ENCODE measurements around the gene FBXO24. TPM values are rescaled to one million over a fixed set of nuclear protein-coding genes. Genes with fewer than 3 reads are reported as not detected.
"Not testable (repeated sequence)": the region's sequence is repeated elsewhere in the genome, so short reads cannot be mapped to it uniquely, and the experiment has no call there.

The FBXO24 gene, protein sequence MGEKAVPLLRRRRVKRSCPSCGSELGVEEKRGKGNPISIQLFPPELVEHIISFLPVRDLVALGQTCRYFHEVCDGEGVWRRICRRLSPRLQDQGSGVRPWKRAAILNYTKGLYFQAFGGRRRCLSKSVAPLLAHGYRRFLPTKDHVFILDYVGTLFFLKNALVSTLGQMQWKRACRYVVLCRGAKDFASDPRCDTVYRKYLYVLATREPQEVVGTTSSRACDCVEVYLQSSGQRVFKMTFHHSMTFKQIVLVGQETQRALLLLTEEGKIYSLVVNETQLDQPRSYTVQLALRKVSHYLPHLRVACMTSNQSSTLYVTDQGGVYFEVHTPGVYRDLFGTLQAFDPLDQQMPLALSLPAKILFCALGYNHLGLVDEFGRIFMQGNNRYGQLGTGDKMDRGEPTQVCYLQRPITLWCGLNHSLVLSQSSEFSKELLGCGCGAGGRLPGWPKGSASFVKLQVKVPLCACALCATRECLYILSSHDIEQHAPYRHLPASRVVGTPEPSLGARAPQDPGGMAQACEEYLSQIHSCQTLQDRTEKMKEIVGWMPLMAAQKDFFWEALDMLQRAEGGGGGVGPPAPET
- total RNA-seq, result 1.0 TPM

DNA sequence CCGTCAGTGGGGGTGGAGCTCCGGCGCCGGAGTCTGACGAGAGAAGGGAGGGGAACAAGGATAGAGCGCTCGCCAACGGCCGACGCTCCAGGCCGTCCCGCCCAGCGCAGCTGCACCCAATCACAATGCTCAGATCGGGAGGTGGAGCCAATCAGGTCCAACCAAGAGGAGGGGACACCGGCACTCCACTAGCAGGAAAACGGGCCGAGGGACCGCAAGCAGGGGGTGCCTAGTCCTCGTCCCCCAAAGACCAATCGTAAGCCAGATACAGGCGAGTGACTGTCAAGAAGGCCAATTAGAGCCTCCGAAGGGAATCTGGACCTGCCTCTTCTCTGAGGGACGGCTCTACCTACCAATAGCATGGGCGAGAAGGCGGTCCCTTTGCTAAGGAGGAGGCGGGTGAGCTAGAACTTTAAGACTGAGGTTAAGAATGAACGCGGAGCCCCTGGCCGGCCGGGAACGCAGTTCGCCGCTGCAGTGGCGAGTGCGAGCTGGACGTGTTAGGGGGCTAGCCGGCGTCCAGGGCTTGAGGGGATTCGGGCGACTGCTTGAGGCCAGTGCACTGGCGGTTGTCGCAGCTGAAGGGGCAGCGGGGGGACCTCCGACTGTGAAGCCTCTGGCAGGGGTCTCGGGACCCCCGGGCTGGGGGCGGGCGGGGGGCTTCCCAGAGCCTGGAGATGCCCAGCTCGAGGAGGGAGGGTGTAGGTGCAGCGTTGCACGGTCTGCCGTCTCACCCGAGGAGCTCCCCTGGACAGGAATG, at the start of gene FBXO24:
FBXO24 (plus strand) TSS at position 63 of the 760 bp plus-strand sequence; CDS start at position 361, 298 bp downstream.
- ATAC-seq (peak; percentile 87), DNase-seq (ENCODE audit: low spot score) (peak; percentile 100)

DNA sequence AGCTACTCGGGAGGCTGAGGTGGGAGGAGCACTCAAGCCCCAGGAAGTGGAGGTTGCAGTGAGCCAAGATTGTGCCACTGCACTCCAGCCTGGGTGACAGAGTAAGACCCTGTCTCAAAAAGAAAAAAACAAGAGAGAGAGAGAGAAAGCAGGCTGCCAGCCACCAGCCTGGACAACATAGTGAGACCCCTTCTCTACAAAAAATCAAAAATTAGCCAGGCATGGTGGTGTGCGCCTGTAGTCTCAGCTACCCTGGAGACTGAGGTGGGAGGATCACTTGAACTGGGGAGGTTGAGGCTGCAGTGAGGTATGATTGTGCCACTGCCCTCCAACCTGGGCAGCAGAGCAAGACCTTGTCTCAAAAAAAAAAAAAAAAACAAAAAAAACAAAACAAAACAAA, 49.4 kb upstream of the FBXO24 start:
- DNase-seq (ENCODE audit: low spot score); ATAC-seq: not testable (repeated sequence)

DNA sequence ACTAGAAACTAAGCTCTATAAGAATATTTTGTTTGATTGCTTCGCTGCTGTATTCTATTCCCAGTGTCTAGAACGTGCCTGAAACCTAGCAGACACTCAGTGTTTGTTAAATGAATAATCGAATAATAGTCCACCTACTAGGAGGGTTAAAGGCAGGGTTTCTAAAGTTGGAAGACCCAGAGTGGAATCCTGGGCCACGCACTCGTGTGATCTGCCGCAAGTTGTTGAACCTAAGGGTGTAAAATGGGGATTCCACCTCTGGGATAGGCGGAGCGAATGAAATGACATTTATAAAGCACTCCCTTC, 47.8 kb upstream of the FBXO24 start:
- no peak for ATAC-seq
- DNase-seq (ENCODE audit: low spot score), result no peak

DNA sequence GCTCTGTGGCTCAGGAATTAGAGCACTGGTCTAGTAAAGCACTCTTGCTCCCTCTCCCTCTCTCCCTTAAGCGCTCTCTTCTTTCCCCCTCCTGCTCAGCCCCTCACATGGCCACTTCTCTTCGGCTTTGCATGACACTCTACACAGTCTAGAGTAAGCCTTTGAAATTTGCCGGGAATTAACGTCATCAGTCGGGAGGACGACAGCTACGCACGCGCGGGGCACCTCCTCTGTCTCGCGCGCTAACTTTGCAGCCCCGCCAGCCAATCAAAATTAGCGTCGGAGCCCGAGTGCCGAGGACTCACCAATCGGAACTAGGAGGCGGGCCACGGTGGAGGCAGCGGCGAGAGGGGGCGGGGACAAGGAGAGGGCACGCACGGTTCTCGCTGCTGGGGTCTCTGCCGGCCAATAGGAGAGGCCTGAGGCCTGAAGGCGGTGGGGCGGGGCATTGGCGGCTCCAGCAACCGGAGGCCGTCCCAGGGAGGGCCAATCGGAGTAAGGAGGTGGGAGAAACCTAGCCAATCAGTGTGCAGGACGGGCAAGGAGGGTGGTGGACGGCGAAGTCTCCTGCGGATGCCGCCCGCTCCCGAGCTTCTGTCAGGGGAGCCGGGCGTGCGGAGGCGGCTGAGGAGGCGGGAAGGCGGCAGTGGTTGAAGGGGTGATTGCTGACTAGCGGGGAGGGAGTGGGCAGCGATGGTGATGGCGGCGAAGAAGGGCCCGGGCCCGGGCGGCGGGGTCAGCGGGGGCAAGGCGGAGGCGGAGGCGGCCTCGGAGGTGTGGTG, 47.3 kb upstream of the FBXO24 start, which contains the start of gene AGFG2:
AGFG2 (plus strand) TSS at position 550 of the 782 bp plus-strand sequence; CDS start at position 694, 144 bp downstream.
- DNase-seq (ENCODE audit: low spot score), result peak; percentile 100

DNA sequence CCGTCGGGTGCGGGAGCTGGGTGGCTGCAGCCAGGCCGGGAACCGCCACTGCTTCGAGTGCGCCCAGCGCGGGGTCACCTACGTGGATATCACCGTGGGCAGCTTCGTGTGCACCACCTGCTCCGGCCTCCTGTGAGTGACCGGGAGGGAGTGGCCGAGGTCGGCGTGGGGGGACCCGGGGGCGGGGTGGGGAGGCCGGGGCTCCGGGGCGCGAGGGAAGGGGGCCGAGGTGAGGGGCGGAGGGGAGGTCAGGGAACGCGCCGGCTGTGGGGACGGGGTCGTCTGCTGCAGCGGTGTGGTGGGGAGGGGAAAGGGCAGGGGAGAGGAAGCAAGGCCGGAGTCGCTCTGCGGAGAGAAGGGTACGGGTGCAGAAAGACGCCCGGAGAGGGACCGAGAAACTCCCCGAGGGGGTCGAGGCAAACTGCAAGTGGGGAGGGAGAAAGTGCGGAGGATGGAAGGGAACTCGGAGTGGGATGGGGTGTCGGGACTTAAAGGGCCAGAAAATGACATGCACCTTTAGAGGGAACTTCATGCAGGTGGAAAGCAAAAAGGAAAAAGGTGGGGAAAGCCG, 46.6 kb upstream of the FBXO24 start:
- DNase-seq (ENCODE audit: low spot score) (no peak), ATAC-seq (peak; percentile 0)

More for the DNA sequence above, 47.3 kb upstream of the FBXO24 start, which contains the start of gene AGFG2:
- ATAC-seq, result peak; percentile 86

DNA sequence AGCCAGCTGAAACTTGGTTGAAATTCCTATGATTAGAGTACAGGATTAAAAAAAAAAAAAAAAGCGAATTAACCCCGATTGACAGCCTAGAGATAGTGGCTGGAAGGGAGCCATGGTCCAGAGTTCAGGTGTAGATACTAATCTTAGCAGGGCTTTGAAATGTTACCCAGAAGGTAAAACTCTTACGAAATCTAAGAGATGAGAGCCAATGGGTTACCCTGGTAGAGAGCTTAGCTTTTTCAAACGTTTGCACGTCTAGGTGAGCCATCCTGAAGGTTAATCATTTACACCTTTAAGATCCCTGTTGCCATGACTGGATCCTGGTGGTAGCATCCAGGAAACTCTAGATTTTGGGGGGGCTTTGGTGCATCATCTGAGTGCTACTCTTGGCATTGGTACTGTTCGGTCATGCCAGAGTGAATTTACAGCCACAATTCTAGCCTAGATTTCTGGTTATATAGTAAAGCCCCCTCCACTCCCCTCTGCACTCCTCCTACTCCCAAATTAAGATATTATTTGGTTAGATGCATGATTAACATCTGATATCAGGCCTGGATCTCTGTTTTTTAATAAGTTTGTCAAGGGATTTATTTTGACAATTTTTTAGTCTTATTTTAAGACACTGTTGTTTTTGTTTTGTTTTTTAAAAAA, 45.9 kb upstream of the FBXO24 start:
- DNase-seq (ENCODE audit: low spot score) (peak; percentile 88), ATAC-seq (peak; percentile 43)

DNA sequence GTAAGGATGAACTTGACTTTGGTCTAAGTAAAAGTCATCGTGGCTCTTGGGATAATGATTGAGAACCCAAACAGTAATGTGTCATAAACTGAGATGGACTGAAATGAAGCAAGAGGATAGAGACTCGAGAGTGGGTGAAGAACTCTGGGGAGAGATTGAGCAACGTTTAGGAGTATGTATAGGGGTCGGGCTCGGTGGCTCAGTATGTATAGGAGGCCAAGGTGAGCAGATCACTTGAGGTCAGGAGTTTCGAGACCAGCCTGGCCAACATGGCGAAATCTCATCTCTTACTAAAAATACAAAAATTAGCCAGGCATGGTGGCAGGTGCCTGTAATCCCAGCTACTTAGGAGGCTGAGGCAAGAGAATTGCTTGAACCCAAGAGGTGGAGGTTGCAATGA, 44.8 kb upstream of the FBXO24 start:
- ATAC-seq; DNase-seq (ENCODE audit: low spot score): not testable (repeated sequence)

DNA sequence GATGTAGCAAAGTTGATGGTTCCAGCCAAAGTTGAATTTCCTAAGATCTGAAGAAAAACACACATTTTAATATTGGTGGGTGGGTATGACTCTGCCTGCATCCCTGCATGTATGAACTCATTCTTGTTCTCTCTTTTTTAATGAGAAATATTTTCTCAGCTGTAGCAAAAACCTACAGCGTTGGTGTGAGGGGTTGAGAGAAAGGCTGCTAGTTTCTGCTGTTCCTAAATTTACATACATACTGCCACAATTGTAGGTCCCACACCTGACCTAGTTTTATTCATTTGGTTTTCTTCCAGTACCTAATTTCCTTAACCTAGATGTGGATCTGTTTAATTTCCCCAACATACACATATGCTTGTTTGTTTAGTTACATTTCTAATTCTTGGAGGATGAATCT, 42.5 kb upstream of the FBXO24 start:
- ATAC-seq (no peak), DNase-seq (ENCODE audit: low spot score) (no peak)

DNA sequence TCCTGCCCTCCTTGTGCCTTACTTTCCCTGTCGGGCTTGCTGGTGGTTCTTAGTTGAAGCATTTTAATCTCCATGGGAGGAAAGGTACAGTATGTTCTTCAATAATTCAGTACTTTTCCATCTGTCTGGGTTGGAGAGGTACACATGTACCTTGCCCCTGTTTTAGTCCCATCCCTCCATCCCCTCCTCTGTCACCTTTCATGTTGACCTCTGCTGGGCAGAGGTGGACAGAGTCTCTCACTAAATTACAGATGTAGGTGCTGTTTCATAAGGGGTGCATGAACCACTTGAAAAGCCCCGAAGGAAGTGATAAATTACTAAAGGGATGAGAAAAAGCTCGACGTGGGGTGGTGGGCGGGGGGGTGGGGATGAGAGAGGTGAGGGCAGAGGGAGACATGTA, 41.7 kb upstream of the FBXO24 start:
- DNase-seq (ENCODE audit: low spot score), result no peak
- ATAC-seq, result peak; percentile 40

DNA sequence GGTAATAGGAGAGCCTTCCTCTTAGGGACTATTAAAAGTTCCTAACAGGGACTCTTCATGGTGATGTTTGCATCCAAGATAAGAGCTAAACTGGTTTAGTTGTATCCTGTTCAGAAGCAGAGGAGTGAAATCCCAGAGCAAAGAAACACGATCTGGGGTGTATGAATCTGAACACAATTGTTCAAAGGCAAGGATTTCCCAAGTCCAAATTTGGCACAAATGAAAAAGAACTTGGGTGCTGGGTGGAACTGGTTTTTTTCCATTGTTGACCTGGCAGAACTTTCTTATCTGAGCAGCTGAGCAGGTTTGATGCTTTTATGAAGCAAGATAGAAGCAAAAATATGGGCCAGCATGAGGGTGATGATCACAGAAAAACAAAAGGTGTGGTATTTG, 41.2 kb upstream of the FBXO24 start:
- ATAC-seq (peak; percentile 24), DNase-seq (ENCODE audit: low spot score) (no peak)

DNA sequence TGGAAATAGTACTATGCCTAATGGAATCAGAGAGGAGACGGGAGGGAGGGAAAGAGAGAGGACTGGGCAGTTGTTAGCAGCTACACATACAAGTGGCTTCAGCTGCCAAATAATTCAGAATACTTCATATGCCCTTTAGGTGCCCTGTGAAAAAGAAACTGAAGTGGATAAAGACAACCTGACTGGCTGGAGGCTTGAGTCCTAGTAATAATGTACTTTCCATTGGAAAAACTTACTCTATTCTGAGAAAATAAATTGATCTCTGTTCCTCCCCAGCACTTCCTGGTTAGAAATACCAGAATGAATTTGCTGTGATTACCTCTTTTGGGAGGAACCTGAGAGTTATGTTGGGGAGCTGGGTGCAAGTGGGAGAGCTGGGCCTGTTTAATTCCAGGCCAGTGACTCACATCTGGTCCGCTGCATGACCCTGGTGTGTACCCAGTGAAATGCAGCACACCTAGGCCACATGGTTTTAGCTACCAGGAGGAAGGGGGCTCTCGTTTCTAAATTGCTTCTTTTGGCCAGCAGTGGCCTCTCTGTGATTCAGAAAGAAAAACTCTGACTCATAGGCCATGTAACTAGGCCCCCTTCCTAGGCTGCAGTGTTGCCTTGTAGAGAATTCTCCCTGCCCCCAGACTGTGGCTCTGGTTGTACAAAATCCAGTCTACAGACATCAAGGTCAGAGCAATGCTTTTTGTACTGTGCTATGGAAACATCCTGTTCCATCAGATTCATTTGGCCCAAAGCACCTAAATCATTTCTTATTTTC, 40.6 kb upstream of the FBXO24 start:
- ATAC-seq (peak; percentile 47), DNase-seq (ENCODE audit: low spot score) (no peak)

DNA sequence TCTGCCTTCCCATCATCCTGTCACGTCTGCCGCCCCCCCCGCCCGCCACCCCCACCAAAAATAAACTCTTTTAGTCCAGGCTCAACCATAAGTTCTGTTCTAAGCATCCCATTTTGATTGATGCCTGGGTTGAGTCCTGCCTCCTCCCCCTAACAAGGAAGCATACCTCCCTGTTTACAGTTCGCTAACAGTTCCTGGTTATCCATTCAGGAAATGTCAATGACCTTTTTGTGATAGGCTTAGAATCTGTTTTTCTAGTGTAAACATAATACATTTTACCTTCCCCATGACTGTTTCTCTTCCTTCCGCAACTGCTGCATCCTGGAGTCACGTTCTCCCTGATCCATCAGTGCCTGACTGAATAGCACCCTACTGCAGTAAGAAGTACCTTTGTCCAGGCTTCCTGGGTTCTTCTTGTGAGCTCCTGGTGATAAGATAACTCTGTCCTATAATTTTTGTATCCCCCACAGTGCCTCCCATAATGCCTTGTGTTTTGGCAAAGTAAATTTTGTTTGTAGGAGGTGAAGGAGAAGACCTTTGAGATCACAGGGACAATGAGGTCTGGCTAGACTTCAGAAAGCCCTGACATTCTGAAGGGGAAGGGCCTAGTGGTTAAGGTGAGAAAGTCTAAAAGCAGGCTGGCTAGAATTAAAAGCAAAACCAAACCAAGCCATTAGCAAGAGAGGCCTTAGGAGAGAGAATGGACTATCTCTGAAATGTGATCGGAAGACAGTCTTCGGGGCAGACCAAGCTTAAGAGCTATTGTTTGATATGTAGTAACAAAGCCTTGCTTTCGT, 39.8 kb upstream of the FBXO24 start:
- ATAC-seq (peak; percentile 64), DNase-seq (ENCODE audit: low spot score) (no peak)

DNA sequence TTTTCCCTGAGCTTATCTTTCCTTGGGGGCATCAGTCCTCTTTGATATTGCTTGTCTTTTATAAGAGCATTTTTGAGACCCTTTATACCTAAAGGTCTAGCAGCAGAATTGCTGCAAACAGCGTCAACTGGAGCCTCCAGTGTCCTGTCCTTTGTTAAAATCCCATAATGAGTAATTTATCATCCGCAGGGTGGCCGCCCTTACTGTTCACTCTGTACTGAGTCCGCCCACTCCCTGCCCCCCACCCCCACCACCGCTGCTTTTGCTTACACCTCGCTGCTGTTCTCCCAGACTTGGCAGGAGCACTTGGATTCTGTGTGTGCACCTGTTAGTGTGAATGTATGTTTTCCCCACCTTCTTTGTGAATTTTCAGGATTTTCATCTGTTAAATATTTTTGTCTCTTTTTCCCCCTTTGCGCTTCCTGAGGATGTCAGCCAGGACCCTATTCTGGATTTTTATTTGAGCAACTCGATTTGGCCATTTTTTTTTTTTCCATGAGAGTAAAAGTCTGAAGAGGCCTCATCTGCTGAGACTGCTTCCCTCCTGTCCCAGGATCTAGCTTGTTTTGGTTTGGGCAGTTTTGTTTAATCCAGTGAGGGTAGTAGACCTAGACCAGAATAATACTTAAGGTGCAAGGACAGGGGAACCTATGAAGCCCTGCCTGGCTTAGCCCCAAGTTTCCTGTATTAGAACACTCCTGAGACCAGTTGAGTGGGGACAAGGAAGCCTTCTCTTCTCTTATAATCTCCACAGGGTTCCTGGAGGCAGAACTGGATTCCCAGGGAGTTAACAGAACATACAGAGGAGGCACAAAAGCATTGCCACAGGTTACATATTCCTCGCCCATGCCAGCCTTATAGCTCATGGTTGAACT, 39.0 kb upstream of the FBXO24 start:
- no peak for DNase-seq (ENCODE audit: low spot score)
- ATAC-seq, result peak; percentile 6

DNA sequence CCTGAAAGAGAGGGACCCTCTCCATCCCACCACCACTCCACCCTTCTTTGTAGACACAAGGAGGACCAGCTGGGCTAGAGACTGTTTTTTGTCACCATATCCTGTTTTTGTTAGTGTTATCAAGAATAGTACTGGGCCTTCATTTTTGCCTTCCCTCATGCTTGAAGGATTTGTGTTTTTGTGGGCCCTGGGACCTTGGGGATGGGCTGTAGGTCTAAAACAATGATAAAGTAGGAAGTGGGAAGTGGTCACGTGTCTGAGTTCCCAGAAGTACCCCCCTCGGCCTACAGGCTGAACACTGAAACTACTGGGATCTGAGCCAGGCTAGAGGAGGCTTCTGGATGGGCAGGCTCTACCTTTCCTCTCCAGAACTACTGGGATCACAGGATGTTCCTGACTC, 38.3 kb upstream of the FBXO24 start:
- peak; percentile 9 for ATAC-seq
- no peak for DNase-seq (ENCODE audit: low spot score)

DNA sequence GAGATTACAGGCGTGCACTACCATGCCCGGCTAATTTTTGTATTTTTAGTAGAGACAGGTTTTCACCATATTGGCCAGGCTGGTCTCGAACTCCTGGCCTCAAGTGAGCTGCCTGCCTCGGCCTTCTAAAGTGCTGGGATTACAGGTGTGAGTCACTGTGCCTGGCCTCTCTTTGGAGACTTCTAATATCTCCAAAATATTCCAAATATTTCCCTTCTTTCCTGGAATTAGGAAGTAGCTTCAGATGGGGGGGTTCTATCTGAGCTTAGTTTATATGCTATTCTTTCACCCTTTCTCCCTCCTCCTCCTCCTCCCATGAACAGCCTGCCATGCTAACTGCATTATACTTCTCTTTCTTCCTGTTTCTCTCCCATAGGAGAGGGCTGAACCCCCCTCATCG, 37.7 kb upstream of the FBXO24 start:
- DNase-seq (ENCODE audit: low spot score); ATAC-seq: not testable (repeated sequence)

DNA sequence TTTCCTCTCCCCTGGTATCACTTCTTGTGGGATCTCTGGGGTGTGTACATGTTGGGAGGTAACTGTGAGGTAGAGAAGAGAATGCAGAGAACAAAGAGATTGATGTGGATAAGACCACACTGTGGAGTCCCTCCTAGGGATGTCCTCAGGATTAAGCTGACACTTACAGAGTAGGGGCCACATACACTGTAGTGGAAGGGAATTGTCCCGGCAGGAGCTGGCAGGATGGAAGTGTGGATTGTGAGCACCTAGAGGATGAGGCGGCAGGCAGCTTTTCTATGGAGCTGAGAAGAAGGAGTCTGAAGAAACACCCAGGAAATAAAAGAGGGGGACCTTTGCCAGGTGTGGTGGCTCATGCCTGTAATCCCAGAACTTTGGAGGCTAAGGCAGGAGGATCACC, 33.6 kb upstream of the FBXO24 start:
- no peak for DNase-seq (ENCODE audit: low spot score)
- ATAC-seq, result no peak

DNA sequence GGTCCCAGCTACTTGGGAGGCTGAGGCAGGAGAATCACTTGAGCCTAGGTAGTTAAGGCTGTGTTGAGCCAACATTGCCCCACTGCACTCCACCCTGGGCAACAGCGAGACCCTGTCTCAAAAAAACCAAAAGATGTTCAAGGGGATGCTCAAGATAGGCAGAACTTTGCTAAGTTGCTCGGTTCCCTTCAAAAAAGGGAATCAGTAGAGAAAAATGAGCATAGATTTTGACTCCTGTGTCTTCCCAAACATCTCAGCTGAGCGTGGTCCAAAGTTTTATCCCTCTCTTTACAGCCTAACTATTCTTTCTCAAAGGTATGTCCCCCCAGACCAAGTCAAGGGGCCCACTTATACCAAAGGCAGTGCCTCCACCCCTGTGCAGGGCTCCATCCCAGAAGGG, 33.1 kb upstream of the FBXO24 start:
- ATAC-seq (no peak), DNase-seq (ENCODE audit: low spot score) (no peak)

Measured in left lobe of liver (tissue), 2 donors.